SK-N-SH (cell line): ENCODE results near the gene C1orf174.

Experiments used
- CTCF ChIP-seq: fragments of 200-600 bp; sonication (generic); IDR thresholded peaks from 2 replicates; pipeline ENCODE4 v1.6.1; 2017; ENCODE audit warnings: antibody characterized with exemption, mild to moderate bottlenecking, moderate library complexity
- FOXJ3 ChIP-seq: sonication (generic); formaldehyde crosslinking; IDR thresholded peaks from 2 replicates; pipeline ENCODE4 v1.5.1; 2020; ENCODE audit warnings: mild to moderate bottlenecking, missing genetic modification reagents
- POLR2AphosphoS5 ChIP-seq: IDR thresholded peaks from 2 replicates; pipeline ENCODE4 v1.6.1; 2012; ENCODE audit warnings: low read depth, low read length
- SMC3 ChIP-seq: IDR thresholded peaks from 2 replicates; pipeline ENCODE4 v1.6.1; 2012; ENCODE audit warnings: low read depth, low read length, improper control_type of control experiment
- TAF1 ChIP-seq: IDR thresholded peaks from 2 replicates; pipeline ENCODE4 v1.6.1; 2012; ENCODE audit warnings: low read depth, mild to moderate bottlenecking, low read length, moderate library complexity, borderline replicate concordance

- no peak for TF ChIP-seq CTCF
- TF ChIP-seq POLR2AphosphoS5: no peak
- no peak for TF ChIP-seq TAF1
- no peak for TF ChIP-seq SMC3
- no peak for TF ChIP-seq FOXJ3 (CRISPR knock-in tag)
These were observed 7.6 kb upstream of the C1orf174 start for GRCh38 chr1:3907621-3908165.
